A549 treated with Hydrocortisone at 1 μM for 4 hours (cell line): Measurements from ENCODE around the gene DMWD. TPM values are rescaled to one million over a fixed set of nuclear protein-coding genes. Genes with fewer than 3 reads are reported as not detected.

Experiments used
- total RNA-seq: library from RNA; stranded (reverse); fragments of 200-300 nt; extraction: Qiagen RNA extraction; gene quantifications from 5 replicates; pipeline ENCODE4 v1.2.3, GENCODE V29; 2022

Gene DMWD
- total RNA-seq: 26.7 to 35.5 TPM (median 32.0 TPM) in 5 replicates

DNA sequence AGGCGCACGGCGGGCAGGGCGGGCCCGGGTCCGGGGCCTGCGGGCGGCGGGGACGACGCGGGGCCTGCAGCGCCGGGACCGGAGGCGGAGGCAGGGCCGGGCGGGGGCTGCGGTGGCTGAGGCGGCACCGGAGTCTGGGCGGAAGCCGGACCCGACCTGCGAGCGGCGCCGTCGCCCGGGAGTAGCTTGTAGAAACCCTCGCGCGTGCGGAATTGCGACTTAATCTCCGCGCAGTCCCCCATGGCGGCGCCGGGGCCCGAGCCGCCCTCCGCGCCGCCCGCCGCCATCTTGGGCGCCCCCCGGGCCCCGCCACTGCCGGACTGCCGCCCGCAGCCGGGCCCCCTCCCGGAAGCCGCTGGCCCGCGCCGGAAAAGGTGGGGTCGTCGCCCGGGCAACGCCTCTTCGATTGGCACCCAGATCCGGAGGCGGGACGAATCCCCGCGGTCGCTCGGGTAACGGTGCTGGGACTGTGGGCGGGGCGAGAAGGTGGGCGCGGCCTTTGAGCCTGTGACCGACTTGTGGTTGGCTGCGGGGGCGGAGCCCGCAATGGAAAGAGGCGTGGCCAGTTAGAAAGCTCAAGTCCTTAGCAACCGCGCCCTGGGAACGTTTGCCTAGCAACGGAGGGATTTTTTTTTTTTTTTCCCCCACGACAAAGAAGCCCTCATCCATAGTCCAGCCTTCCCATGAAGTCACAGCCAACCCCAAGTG, at the start of gene DMWD:
Gene DMWD (minus strand): TSS at position 376 of the 708 bp plus-strand sequence. CDS start 89 bp downstream, at position 287.

DNA sequence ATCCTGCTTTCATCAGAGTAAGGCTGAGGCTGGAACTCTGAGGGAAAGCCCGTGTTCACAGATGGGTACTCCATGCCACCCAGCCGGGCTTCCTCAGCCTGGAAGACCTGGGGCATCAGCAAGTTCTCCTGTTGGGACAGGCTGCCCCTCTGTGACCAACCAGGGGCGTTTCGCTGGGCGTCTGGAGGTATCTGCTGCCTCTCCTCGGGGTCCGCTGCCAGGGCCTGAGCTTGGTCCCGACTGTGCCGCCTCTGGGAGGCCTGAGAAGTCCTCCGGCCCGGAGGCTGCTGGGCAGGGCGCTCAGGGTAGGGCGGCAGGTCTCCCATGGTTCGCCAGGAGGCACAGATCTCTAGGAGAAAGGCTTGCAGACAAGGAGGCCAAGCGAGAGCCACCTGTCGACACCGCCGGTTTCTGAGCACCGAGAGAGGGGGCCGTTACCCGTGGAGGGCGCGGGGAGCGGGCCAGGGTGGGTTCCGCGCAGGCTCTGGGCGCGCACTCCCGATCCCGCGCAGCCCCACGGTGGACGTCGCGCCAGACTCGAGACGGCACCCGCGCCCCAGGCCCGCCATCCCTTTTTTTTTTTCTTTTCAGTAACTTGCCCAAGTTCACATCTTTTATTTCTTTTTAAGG, 22.3 kb upstream of the DMWD start, which contains the start of gene RSPH6A:
Gene RSPH6A (minus strand): TSS at position 458 of the 630 bp plus-strand sequence. CDS start 132 bp downstream, at position 326.

DNA sequence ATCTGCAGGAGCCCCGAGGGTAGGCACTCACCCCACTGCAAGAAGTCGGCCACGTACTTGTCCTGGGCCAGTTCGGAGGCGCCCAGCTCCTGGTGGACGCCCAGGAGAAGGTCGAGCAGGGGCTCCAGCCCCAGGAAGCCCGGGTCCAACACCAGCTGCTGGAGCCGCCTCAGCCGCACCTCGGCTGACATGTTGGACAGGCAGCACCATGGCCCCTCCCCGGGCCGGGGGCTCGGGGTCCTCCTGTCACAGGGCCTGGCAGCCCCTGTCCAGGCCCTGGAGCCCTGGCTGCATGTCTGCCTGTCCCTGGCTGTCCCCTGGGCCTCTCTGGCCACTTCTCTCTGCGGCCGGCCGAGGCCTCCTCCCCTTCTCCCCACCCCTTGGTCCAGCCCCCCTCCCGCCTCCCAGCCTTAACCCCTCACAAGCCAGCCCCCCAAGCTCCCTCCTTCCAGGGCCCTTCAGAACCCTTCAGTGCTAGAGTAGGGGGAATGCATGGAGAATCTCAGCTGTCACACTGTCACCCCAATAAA, 10.4 kb downstream of the DMWD start, which contains the start of gene DMPK:
Gene DMPK (minus strand): TSS at position 329 of the 530 bp plus-strand sequence. CDS start 138 bp downstream, at position 191.

DNA sequence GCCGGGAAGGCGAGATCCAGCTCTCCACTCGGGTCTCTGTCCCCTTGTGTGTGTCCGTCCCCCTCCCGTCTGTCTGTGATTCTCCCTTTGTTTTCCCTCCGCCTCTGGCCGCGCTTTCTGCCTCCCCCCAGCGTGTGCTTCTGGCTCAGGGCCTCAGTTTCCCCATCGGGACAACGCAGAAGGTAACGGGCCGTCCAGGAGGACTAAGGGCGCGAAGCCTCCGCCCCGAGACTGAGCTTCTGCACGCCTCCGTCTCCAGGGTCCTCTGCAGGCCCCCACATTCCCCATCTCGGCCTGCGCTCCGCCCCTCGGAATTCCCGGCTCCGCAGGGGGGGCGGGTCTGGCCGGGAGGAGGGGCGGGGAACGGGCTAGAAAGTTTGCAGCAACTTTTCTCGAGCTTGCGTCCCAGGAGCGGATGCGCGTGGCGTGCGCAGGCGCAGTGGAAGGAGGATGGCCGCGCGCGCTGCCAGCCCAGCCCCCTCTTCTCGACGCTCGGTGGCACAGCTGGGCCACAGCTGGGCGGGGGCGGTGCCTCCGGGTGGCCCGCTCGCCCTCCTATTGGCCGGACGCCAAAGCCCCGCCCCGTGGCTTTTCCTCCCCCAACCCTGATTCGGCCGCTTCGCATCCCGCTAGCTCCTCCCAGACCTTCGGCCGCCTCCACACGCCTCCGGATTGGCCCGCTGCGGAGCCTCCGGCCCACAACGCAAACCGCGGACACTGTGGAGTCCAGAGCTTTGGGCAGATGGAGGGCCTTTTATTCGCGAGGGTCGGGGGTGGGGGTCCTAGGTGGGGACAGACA, 23.5 kb downstream of the DMWD start, which contains the start of gene SIX5:
Gene SIX5 (minus strand): TSS at position 269 of the 799 bp plus-strand sequence. CDS start 408 bp downstream, outside the sequence.

GRCh38 chr19:45733160-45733810, 59.4 kb downstream of the DMWD start, which contains the start of gene MEIOSIN:
Gene MEIOSIN, plus strand, starts transcription at chr19:45733439. Its CDS starts 1,938 bp downstream, at chr19:45735377.

Other genes starting within 250 kb of the DMWD start
- 14.6 to 19.6 TPM (median 18.2 TPM) in 5 replicates for gene OPA3, start 208.0 kb downstream of the DMWD start, total RNA-seq
- gene GPR4, start 190.6 kb downstream of the DMWD start, total RNA-seq: 0.29 to 0.56 TPM (median 0.38 TPM) in 5 replicates
- gene EML2, start 153.4 kb downstream of the DMWD start, total RNA-seq: 21.5 to 28.3 TPM (median 26.4 TPM) in 5 replicates
- 2.5 to 3.5 TPM (median 2.8 TPM) in 5 replicates for gene GIPR, start 124.6 kb downstream of the DMWD start, total RNA-seq
- gene SNRPD2, start 100.9 kb downstream of the DMWD start, total RNA-seq: 759 to 831 TPM (median 772 TPM) in 5 replicates
- 7.8 to 9.9 TPM (median 9.5 TPM) in 5 replicates for gene QPCTL, start 100.2 kb downstream of the DMWD start, total RNA-seq
- 7.0 to 10.2 TPM (median 9.2 TPM) in 5 replicates for gene FBXO46, start 61.9 kb downstream of the DMWD start, total RNA-seq
- 0.03 to 0.12 TPM (median 0.05 TPM) in 5 replicates for gene MEIOSIN, start 59.4 kb downstream of the DMWD start, total RNA-seq
- gene SIX5, start 23.6 kb downstream of the DMWD start, total RNA-seq: 17.9 to 28.6 TPM (median 24.3 TPM) in 5 replicates
- gene DMPK, start 10.4 kb downstream of the DMWD start, total RNA-seq: 38.5 to 44.7 TPM (median 42.0 TPM) in 5 replicates
- gene RSPH6A, start 22.5 kb upstream of the DMWD start, total RNA-seq: not detected in 5 replicates
- gene SYMPK, start 70.3 kb upstream of the DMWD start, total RNA-seq: 66.5 to 75.1 TPM (median 72.7 TPM) in 5 replicates
- gene FOXA3, start 71.5 kb upstream of the DMWD start, total RNA-seq: 0.54 to 0.91 TPM (median 0.71 TPM) in 5 replicates
- gene IRF2BP1, start 93.3 kb upstream of the DMWD start, total RNA-seq: 23.6 to 36.7 TPM (median 32.1 TPM) in 5 replicates
- gene MYPOP, start 109.8 kb upstream of the DMWD start, total RNA-seq: 6.2 to 10.1 TPM (median 9.3 TPM) in 5 replicates
- gene NANOS2, start 121.9 kb upstream of the DMWD start, total RNA-seq: not detected in 5 replicates
- gene NOVA2, start 181.0 kb upstream of the DMWD start, total RNA-seq: 0.59 to 1.3 TPM (median 0.83 TPM) in 5 replicates
- 3.8 to 4.9 TPM (median 4.6 TPM) in 5 replicates for gene CCDC61, start 202.6 kb upstream of the DMWD start, total RNA-seq
- not detected in 5 replicates for gene PGLYRP1, start 230.2 kb upstream of the DMWD start, total RNA-seq
- 0.28 to 0.68 TPM (median 0.36 TPM) in 5 replicates for gene IGFL4, start 248.2 kb upstream of the DMWD start, total RNA-seq